Central memory CD4-positive, alpha-beta T cell (primary cell): ENCODE results near the gene TYK2.

ENCODE experiments used
- DNase-seq: peaks from one replicate; pipeline ENCODE4 v3.0.0; 2022

The TYK2 gene

DNA sequence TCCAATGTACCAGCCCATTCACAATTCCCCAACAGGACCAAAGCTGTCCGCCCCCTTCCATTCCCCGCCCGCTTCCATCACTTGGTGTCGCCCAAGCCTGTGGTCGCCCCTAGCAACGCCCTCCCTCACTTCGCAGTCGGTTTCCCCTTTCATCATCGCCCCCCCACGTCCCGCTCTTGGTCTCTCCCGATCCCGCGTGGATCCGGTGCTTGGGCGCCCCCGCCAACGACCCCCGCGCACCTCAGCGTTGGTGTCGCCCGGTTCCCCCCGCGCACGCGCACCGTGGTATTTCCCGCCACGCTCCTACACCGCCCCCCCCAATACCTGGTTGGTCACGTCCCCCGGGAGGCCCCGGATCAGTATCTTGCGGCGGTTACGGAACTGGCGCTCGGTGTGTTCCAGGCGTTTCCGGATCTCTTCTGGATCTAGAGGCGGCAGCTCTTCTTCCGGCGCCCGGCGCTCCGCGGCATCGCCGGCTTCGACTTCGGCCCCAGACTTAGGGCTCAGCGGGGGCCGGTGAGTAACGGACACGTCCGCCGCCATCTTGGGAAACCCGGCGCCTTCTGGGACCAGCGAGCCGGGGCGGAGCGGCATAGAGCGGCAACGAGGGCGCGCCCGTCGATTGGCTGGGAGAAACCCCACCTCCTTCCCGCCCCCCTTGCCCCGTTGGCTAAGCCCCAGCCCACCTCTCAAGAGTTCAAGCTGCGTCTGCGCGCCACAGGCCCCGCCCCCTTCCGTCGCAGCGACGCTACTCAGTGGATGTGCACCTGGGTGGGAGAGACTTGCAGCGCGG is 47.2 kb downstream of the TYK2 start, which contains the start of gene RAVER1:
Gene RAVER1, minus strand, starts transcription at position 565 of the 793 bp plus-strand sequence. Its CDS starts 22 bp downstream, at position 543.
- peak; percentile 97 for DNase-seq

DNA sequence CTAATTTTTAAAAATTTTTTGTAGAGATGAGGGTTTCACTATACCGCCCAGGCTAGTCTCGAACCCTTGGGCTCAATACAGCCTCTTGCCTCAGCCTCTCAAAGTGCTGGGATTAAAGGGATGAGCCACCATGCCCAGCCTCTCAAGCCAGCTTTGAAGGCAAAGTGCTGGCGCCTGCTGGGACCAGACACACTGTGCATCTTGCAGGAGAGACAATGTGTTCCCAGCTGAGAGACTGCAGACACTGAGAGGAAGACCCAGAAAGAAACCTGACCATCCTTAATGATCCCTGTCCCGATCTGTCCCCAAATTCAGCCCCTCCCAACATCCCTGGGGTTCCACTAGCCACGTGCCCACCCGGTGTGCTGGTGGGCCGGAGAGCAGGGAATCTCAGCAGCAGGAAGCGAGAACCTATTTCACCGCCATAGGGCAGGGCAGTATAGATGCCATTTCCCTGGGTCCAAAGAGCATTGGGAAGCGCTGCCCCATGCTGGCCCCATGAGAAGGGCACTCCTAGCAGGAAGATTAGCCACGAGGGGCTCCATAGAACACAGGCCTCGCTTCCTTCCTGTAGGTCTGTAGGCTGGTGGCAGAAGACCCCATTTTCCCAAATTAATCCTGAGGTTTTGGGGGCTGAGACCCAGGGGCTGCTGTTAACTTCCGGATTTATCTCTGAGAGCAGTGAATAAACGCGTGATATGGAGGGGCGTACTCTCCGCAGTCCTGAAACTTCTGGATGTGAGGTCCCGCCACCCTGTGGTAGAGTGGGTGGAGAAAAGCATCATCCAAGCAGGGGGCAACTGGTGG is 48.0 kb downstream of the TYK2 start:
- DNase-seq = no peak

DNA sequence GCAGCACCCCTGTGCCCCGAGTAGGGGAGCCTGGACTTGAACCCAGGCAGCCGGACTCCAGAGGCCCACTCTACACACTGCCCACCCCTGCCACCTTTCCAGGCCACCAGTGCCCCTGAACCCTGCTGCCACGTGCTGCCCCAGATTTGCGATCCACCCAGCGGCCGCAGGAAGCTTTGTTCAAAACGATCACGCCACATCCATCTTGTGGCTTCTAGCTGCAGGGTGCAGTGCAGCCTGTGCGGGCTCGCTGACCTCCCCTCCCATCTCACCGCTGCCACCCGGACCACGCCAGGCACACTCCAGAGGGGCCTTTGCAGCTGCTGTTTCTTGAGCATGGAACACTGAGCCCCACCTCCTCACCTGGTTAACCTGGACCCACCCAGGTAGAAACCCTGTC is 50.8 kb downstream of the TYK2 start:
- no peak for DNase-seq

DNA sequence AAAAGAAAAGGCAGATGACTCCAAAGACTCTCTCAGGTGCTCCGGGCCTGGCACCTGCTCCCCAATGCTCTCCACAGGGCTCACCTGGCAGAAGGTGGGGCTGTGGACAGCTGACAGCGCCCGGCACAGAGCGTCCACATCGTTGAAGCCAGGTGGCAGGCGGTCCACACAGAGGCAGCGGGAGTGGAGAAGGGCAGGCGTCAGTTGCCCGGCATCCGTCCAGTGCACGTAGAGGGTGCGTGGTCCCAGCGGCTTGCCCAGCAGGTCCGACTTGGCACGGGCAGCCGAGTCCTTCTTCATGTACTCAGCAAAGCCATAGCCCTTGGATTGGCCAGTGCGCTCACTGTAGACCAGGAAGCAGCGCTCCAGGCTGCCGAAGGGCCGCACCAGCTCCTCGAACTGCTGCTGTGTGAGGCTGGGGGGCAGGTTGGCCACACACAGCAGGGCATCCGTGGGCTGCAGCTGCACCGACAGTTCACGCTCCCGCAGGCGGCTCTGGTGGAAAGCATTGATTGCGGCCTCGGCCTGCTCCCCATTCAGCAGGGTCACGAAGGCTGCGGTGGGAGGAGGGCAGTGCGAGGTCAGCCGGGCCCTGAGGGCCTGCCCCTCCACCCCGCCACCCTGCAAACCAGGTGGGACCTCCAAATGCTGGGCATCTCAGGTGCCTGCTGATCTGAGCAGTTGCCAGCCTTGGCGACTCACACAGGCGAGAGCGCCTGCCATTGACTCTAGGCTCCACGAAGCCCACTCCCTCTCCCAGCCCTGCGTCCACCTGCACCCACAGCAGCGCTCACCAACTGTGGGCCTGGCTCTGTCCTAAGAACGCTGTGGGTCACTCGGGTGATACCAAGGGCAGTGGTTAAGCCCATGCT is 51.6 kb downstream of the TYK2 start:
- no peak for DNase-seq

DNA sequence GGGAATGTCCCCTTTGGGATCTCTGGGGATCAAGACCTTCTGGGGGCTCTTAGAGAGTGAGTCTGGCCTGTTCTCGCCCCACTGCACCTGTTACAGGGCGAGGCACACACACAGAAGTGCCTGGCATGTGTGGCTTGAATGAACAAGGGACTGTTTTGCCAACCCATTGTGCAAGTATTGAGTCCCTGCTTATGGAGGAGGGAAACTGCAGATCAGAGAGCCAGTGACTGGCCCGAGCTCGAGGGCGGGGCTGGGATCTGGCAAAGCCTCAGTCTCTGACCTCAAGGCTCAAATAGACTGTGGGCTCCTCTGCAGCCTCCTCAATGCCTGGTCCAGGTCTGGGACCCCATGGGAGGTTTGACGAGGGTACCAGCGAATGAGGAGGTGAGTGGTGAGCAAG is 52.6 kb downstream of the TYK2 start:
- DNase-seq = no peak

DNA sequence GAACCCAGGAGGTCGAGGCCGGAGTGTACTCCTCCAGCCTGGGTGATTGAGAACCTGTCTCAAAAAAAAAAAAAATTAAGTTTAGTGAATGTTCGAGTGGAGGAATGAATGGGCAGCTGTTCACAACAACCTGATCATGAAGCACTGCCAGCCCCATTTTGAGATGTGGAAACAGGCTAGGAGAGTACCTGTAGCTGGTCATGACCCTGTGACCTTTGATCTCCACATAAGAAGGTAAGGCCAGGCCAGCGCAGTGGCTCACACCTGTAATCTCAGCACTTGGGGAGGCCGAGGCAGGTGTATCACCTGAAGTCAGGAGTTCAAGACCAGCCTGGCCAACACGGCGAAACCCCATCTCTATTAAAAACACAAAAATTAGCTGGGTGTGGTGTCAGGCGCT is 54.6 kb downstream of the TYK2 start:
- DNase-seq = no peak

DNA sequence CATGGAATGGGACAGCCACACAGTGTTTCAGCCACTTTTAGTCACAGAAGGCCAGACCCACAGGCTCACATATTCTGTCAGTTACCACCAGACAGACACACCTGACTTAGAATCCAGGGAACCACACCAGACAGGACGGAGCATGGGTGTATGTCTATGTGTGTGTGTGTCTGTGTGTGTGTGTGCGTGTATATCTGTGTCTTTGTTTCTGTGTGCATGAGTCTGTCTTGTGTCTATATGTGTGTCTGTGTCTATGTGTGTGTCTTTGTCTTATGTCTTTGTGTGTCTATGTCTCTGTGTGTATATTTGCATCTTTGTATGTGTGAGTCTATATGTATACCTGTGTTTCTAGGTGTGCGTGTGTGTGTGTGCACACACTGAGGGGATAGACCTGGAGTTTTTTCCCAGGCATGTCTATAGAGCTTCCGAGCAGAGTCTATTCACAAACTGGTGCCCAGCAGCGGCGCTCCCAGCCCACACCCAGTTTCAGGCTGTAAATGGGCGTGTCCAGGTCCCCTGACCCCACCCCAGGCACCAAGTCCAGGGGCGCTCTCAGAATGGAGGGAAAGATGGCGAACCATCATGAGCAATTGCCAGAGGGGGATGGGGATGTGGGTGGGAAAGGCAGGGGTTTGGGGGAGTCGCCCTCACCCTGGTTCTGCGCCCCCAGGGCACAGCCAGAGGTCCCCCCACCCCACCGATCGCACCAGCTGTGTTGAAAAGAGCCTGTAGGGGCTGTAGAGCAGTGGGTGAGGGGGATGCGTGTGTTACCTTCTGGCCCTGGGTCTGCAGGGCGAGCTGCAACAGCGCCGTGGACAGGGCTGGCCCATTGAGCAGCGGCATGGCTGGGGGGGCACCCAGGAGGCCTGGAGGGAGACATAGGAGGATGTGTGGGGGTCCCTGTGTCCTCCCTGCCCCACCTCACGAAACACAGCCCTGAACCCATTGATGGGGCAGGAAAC is 58.2 kb downstream of the TYK2 start:
- DNase-seq = no peak

DNA sequence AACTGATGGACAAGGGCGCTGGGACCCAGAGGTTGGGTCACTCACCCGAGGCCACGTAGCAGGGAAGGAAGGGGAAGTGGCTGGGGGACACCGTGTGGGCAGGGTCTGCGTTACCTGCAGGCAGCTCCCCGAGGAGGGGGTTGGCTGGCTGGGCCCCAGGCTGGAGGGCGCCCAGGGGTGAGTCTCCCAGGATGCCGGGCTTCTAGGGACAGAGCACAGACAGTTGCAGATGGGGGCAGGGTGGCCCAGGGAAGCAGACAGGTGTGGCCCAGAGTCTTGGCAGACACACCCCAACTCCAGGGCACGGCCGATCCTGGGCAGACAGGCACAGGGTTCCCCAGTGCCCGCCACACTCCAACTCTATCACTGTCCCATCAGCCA is 59.0 kb downstream of the TYK2 start:
- no peak for DNase-seq

DNA sequence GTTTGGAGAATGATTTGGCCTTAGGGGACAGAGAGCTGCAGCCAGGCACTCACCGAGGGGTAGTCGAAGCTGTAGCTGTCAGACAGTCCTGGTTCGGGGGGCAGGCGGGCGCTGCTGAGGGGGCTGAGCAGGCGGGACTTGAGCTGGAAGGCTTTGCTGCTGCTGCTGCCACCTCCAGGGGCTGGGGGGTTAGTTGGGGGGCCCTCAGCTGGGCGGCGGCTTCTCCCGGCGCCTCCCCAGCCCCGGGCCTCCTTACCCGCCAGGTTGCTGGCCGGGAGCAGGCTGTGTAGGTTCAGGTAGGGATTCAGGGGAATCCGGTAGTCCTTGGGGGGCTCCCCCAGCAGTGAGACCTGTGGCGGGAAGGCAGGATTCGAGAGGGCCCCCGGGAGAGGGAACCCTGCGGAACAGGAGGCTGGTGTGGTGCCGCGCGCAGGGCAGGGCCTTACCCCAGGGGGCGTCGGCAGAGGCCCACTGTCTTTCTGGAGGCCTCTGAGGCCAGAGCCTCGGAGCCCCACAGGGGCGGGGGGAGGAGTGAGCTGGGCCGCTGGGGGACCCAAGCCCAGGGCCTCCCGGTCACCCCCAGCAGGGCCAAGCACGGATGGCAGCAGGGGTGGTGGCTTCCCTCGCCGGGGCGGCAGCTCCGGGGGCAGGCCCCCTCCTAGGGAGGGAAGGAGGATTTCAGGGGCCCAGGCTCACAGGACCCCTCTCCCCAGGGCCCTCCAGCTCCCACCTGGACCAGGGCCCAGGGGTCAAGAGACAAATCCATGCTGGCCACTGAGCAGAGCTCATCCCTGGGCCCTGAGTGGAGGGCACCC is 59.6 kb downstream of the TYK2 start:
- no peak for DNase-seq

DNA sequence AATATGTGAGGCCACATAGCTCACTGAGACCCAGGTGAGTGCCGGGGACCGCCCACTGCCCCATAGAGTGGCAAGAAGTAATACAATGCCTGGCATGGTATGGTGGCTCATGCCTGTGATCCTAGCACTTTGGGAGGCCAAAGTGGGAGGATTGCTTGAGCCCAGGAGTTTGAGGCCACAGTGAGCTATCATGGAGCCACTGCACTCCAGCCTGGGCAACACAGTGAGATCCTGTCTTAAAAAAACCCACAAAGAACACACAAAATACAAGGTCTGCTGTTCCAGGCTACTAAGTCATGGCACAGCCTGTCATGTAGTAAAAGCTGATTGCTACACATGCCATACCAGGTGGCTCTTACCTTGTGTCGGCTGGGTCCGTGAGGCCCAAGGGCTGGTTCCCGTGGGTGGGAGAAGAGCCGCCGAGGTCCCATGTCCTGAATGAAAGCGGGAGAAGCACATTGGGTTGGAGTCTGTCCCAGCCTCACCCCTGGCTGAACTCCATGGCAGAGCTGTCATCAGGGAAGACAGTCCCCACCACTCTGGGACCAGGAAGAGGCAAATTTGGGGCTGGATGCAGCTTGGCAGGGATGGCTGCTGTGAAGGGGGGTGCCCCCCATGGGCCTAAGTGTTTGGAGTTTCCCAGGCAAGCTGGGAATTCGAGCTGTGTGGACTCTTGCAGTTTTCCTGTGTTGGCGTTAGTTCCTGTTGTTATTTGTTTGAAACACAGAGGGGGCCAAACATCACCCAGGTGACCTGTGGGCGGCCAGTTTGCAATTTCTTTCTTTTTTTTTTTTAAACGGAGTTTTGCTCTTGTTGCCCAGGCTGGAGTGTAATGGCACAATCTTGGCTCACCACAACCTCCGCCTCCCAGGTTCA is 61.3 kb downstream of the TYK2 start:
- DNase-seq = no peak

DNA sequence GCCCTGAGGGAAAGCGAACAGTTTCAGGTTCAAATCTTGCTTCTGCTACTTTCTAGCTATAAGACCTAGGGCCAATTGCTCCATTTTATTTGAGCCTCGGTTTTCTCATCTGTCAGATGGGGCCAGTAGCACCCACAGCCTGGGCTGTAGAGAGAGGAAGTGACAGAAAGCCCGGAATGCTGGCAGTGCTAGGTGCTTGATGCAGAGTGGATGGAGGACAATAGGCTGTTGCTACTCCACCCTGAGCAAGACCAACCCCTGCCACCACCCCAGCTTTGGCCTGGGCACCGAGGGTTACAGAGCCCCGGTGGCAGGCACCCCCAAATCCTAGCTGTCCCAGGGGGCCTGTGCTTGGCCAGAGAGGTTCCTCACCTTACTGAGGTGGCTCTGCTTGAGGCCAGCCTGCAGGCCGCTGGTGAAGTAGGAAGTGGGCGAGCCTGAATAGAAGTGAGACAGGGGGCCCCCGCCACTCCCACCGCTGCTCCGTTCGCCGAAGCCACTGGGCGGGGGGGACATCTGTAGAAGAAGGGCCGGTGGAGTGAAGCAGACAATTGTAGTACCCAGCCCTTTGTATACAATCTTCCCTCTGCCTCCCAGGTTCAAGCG is 62.4 kb downstream of the TYK2 start:
- no peak for DNase-seq

DNA sequence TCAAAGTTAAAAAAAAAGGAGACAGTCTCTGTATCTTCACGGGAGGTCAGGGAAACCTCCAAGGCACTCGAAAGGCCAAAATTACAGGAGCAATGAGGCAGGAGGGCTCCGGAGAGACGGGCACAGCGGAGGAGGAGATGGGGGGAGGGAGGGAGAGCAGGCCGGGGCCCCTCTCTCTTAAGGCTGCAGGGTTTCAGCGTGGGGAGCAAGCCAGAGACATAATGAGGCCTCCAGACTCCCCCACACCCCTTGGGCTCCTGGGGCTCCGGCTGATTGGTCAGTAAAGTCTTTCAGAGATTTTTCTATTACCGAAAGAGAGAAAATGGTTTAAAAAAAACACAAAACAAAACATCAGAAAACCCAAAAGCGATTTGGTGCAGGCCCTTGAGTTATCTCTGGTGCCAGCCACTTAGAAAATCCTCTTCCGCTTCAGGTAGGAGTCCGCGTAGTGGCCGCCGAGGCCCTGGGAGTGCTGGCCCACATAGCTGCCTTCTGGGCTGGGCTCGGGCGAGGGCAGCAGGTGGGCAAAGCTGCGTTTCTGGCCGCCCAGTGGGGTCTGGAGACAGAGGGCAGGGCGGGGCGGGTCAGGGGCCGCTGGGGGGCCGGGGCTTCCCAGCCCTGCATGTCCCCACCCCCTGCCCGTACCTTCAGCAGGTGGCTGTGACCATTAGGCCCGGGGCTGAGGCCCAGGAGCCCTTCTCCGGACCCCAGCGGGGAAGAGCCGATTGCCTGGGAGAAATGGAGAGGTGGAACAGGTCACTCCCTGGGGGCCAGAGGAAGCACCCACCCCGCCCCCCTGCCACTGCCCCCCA is 63.1 kb downstream of the TYK2 start:
- no peak for DNase-seq

DNA sequence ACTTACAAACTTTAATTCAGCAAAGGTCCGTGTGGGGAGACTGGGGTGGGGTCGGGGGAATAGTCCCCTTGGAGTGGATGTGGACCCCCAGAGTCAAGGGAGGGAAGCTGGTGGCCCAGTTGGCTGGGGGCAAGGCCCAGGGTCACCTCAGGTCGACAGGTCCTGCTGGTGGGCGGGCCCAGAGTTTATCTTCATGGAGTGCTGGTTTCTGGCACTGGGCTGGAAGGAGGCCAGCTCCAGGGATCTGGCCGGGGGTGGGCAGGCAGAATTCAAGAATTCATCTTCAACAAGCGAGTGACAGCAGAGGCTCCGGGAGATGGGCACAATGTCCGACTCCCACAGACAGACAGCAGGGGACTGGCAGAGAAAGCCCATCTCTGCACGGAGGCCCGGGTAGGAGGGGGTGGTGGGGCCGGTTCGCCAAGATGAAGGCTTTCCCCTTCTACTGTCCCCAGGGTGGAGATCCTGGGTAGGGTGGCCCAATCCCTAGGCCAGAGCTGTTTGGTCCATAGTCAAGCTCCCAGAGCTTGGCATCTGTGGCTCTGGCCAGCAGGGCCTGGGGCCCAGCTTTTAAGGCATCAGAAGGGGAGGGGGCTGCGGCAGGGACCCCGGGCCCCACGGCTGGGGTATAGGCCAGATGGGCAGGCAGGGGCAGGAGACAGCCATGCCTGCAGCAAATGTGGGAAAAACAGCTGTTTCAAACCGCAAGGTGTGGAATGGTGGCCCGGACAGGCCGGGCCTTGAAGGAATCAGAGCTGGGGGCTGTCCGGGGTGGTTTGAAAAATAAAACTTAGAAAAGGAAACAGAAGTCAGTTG is 63.9 kb downstream of the TYK2 start:
- DNase-seq = no peak

DNA sequence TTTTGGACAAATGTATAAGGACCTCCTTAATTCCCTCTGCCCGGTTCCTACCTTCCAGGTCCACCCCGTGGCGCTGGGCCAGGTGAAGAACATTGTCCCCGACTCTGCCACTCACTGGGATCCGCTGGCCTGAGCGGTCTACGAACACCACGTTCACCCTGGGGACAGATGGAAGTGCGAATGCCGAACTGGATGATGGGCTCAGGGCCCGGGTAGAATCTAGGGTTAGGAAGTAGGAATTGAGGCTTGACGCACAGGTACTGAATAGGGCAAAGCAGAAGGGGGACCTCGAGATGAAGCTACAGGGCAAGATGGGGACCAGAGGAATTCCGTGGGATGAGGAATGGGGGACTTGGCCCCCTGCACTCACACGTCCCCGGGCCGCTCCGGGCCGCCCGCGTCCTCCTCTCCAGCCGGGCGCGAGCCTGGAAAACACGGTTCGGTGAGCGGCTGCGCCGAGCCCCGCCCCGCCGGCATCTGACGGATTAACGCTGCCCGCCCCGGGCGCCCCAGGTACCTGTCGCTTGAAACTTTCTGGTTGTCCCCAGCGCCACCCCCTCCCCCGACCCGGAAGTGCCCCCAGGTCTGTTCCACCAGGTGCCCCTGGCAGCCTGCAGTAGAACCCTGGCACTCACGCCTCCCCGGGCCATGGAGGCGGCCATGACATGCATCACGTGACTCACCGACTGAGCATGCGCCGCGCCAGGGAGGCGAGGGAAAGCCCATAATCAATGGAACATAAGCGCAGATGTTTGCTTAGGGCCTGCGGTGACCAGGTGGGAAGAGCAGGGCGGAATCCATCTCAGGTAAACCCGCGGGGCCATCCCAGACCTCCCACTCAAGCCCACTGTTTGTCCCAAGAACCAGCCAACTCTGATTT is 64.8 kb downstream of the TYK2 start, which contains the start of gene FDX2:
Gene FDX2, minus strand, starts transcription at position 681 of the 880 bp plus-strand sequence. Its CDS starts 19 bp downstream, at position 662.
- peak; percentile 83 for DNase-seq

DNA sequence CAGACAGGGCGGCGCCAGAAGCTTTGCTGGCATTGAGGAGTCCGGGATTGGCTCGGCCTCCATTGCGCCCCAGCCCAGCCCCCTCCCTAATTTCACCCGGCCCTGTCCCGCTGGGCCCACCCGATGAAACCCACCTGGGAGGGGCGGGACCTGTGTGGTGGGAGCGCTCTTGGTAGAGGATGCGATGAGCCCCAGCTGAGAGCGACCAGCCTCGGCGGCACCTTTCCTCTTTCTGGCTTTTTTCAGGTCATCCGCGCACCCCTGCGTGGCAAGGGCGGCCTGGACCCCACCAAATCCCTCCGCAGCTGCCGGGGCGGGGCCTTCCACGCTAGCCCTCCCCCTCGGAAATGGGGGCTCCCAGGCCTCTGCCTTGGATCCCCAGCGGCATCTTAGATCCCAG is 70.9 kb downstream of the TYK2 start, which contains the start of gene ZGLP1:
Gene ZGLP1, minus strand, starts transcription at position 393 of the 400 bp plus-strand sequence.
- no peak for DNase-seq

DNA sequence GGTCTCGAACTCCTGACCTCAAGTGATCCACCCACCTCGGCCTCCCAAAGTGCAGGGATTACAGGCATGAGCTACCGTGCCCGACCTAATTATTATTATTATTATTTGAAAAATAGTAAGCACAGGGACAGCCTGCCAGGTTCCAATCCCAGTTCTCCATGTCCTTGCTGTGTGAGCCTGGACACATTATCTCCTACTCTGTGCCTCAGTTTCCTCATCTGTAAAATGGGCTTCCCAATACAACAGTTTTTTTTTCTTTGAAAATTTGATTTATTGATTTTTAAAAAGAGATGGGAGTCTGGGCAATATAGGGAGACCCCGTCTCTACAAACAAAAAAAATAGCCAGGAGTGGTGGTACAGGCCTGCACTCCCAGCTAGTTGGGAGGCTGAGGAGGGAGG is 74.0 kb downstream of the TYK2 start:
- DNase-seq = no peak
